HG02610 (cell line): ENCODE data around the gene LIMCH1.

Experiments used
- ATAC-seq: cut with Tn5 transposase; IDR thresholded peaks from one replicate; pipeline ENCODE4 v1.9.1; 2021; ENCODE audit warnings: mild to moderate bottlenecking, moderate library complexity; ENCODE audit not compliant: unreplicated experiment

The LIMCH1 gene

DNA sequence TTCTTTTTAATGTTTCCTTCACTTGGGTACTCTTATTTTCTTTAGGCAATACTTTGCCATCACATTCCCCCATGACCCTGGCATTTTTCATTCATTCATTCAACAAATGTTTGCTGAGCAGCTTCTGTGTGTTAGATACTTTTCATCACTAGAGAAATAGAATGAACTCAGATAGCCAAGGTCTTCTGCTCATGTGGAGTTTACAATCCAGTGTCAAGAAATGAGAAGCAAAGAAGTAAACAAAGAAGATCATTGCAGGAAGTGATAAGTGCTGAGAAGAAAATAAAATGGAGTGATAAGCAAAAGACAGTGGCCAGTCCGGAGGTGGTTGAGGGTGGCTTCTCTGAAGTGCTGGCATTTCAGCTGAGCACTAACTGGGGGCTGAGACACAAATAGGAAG lies 63.1 kb downstream of the LIMCH1 start:
- no peak for ATAC-seq

DNA sequence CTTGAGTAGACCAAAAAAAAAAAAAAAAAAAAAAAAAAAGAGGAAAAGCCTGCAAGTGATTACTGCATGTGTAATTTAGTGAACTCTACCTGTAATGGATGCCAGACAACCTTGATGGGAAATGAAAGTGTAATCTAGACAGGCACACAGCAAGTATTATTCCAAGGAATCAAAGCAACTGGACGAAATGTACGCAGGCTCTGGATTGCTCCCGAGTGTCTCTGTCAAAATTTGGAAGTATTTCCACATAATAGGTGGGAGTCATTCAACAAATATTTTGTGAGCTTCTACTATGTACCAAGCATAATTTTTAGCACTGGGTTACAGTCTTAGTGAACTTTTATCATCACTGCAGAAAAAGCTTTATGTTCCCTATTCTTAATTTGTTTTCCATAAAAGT lies 64.2 kb downstream of the LIMCH1 start:
- no peak for ATAC-seq

DNA sequence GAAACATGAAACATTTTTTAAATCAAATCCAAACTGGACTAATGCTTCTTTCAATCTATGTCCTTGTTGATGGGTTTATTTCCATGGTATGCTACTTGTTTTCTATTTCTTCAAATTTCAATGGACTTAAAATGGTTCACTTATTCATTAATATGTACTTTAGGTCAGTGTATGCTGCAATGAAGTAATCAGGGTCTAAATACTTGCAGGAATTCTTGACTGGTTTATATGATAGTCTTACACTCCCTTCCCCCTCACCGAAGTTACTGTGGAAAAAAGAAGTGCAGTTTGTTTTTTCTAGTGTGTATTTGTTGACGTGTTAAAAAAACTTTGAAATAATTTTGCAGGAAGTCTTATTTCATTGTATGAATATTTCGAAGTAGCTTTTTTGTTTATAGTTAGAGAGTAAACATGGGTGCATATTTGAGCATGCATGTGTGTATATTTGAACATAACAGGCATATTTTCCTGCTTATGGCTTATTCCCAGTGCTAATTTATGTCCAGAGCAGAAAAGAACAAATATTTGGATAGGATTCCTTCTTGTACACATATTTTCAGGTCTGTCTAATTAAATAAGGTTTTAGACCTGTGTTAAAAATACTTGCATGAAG lies 65.0 kb downstream of the LIMCH1 start:
- no peak for ATAC-seq

DNA sequence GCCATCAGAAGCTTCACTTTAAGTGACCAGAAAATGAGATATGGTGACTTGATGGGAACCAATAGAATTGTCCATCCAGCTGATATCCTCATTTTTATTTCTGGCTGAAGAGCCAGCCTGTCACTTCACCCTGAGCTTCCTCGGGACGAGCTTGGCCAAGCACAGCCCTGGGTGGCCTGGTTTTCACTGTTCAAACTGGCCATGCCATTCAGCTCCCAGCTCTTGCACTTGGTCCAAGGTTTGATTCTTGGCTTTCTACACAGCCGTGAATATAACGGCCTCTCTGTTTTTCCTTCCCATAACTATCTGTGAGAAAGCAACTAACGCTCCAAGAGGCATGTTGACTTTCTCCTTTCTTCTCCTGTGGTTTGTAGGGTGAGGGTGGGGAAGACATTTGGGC lies 71.9 kb downstream of the LIMCH1 start:
- ATAC-seq, result no peak

DNA sequence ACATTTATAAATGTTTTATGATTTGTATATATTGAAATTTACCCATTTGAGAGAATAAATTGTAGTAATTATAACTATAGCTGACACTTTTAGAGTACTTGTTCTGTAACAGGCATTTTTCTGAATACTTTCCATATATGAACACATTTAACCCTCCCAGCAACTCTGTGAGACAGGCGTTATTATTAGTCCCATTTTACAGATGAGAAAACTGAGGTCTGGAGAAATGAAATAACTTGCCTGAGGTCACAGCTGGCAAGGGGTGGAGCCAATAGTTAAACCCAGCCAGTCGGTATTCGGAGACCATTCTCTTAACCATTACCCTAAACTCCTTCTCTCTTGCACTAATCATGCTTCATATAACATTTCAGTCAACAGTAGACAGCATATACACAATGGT lies 72.5 kb downstream of the LIMCH1 start:
- no peak for ATAC-seq

DNA sequence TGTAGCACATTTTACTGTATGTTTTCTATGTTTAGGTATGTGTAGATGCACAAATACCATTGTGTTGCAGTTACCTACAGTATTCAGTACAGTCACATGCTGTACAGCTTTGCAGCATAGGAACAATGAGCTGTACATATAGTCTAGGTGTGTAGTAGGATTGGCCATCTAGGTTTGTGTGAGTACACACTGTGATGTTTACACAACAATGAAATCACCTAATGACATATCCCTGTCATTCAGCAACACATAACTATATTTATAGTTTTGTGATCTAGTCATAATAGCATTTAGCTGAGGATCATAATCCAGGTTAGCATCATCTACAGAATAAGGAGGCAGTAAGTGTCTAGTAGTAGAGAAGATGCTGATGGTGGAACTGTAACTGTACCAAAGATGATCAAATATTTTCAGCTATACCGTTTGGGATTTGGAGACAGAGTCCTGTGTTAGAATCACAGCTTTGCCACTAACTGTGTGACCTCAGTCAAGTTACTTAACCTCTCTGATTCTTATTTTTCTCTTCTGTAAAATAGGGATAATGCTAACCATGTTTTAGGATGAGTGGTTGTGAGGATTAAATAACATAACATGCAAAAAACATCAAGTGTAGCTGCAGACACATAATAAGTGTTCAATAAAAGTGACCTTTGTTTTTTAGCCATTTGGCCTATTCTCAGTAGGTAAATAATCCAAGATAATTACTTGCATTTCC lies 73.3 kb downstream of the LIMCH1 start:
- no peak for ATAC-seq

DNA sequence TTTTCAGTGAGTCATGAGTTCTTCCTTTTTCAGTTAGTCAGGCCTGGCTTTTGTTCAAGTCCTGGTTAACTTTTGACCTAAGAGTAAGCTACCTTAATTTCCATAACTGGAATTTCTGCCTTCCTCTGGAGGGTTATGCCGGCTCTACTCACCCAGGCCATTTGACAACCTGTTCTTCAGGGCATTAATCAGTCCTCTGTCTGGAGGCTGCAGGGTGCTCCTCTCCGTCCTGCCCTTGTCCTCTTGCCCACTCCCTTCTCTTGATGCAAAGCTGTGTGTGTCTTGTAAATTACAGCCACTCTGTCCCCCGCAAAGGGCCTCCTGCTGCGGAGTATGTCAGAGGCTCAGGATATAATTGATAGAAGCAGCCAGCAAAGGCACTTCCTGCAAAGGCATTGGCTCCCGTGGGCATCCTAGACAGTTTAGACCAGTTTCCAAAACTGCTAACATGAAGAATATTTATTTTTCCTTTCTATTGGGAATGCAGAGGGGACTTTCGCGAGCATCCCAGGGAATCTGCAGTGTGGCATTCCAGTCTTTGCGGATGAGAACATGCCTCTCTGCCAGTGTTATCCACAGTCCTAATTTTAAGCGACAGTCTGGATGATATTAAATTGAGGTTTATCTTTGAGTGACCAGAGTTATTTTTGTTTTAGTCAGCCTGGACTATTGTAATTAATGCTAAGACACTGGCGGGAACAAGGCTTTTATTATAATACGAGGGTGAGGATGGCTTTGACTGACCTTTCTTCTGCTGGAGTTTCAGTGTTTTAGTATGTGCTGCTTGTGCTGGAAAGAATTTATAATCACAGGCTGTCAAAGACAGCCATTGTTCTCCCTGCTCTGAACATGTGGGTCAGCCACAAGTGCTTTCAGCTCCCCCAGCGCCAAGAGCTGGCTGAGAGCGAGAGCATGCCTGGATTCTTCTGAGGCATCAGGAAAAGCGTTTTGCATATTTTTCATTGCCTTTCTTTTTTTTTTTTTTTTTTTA lies 74.2 kb downstream of the LIMCH1 start:
- no peak for ATAC-seq

DNA sequence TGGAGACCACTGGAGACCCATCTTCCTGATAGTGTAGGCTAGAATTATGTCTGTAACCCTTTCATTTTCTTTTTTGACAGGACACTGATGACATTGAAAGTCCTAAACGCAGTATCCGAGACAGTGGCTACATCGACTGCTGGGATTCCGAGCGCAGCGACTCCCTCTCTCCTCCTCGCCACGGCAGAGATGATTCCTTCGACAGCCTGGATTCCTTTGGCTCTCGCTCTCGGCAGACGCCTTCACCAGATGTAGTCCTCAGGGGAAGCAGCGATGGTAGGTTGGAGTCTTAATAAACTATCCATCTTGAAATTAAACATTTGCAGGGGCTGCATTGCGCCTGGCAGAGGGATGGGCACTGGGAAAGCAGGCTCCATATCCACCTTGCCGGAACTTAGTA lies 75.4 kb downstream of the LIMCH1 start:
- no peak for ATAC-seq

DNA sequence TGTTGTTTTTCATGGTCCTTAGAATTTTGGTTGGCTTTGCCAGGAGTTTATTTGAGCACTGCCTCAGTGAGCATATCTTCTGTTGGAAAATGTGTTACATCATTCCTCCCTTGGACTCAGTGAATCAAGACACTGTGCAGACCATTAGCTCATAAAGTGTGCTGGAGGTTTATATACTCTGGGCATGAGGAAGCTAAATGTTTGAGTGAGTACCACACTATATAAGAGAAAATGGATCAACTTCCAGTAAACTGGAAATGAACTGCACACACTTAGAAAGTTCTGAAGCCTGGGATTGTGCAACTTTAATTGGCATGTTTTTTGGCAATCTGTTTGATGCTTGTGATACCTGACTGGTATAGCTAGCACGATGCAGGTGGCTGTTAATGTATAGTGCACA lies 75.9 kb downstream of the LIMCH1 start:
- ATAC-seq, result no peak

DNA sequence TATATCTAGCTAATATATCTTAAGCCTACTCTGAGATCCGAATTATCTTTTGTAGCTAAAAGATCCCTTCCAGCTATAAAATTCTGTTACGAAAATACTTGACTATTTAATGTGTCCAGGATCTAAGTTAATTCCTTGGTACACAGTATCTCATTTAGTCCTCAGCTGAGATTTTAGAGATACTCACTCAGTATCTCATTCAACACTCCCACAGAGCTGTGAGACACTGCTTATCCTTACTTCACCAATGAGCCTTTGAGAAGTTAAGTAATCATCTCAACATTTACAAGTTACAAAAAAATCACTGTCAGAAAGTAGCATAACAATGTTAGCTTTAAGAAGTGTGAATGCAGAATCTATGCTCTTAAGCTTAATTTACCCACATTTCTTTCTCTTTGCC lies 76.6 kb downstream of the LIMCH1 start:
- no peak for ATAC-seq

DNA sequence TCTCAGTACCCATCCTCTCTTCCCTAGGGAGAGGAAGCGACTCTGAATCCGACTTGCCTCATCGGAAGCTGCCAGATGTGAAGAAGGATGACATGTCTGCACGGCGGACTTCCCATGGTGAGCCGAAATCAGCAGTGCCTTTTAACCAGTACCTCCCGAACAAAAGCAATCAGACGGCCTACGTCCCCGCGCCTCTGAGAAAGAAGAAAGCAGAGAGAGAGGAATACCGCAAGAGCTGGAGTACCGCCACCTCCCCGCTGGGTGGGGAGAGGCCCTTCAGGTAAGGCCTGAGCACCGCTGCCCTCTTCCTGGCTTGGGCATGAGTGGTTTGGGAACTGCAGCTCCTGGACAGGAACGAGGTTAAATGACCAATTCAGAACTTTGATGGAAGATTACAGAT lies 81.2 kb downstream of the LIMCH1 start:
- ATAC-seq, result no peak

DNA sequence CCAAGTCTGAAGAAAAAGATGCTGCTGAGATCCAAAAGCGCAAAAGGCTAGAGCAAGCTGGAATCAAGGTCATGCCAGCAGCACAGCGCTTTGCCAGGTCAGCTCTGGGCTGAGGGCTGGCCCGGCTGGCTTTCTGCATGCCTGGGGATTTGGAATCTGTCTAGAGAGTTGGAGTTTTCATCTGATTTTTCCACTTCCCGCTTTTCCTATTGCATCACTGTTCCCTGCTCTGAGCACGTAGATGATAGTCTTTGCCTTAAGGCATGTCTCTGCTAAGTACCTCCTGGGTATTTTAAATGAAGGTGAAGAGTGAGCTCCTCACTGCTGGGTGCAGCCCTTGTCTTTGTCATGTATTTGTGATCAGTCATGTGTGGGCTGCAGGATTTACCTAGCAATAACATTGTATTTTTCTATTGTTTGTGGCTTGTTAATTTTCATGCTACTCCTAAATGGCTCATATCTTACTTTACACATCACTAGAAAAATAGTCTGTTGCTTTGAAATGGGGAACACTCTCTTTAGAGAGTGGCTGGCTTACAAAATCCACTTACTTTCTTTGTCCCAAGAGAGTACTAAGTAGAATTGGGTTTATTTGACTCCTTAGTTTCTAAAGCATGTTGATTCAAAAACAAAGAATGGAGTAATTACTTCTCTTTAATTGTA lies 82.8 kb downstream of the LIMCH1 start:
- no peak for ATAC-seq

DNA sequence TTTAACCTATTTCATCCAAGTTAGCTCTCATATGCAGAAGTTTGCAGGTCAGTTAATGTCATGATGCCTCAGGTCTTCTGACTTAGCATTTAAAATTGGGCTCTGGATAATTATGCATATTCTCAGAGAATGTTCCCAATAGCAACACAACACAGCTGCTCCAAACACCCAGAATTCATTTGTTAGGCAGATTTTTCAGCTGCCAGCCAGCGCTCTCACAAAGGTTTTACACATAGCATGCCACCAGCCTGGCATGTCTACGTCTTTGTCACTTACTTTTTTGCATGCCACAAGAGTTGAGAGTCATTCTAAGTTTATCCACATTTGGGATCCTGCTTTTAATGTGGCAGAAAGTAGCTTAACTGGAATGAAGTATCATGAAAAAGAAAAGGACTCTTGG lies 84.8 kb downstream of the LIMCH1 start:
- ATAC-seq, result no peak

DNA sequence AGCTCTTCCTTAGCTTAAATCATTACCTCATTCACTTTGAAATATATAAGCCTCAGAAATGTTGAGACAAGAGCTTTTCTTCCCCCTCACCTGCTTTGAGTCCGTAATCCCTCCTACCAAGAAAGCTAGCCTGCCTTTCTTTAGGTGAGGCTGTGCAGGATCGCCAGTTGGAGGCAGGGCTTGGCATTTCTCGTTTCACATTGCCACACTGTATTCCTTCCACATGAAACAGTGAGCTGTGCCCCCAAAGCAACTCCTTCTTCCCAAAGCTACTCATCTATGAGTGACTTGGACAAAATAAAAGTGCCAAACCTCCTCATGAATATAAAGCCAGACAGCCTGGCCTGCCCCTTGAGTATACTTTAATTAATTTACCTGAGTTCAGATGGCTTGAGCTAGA lies 86.8 kb downstream of the LIMCH1 start:
- no peak for ATAC-seq

DNA sequence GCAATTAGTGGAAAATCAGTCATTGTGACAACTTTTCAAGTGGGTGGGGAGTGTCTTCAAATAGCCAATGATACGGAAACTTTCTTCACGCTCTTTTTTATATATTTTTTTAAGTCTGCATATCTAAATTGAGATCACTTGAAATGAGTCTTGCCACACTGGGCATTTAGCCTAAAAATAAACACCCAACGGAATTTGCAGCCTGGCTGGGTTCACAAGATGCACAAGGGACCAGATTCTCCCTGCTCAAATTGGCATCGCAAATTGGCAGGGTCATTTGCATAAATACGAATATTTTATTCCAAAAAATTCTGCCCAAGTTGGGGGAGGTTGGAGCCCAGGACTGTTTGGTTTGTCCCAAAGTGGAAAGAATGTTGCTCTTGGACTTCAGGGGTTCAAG lies 87.6 kb downstream of the LIMCH1 start:
- no peak for ATAC-seq

DNA sequence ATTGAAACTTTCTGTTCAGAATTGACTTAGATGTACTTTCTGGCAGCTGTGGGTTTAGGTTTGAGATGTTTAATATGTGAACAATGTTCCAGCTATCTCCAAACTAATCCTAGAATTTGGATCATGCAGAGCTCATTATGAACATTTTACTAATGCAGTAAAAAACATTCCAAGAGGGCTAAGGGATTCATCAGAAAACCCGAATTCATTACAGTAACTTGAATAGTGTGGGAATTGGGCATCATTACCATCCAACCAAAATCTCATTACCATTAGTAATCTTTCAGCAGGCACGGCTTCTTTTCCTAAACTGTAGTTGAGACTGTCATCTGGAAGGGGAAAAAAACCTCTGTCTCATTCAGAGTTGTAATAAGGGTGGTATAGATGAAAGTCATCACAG lies 91.0 kb downstream of the LIMCH1 start:
- no peak for ATAC-seq

DNA sequence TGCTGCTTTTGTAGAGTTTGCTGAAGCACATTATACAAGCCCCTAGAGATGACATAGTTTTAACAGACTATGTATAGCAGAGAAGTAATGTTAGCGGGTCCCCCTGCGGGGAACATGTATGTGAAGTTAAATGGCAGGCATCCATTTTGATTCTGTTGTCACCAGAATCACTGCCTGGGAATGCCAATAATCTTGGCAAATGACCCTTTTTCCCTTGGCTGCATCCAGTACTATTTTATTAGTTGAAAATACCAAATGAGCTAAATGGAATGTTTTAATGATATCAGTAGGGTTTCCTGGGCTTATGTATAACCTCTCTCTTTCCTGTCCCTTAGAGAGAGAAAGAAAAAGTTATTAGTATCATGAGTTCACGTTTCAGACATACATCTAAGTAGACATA lies 93.6 kb downstream of the LIMCH1 start:
- no peak for ATAC-seq

DNA sequence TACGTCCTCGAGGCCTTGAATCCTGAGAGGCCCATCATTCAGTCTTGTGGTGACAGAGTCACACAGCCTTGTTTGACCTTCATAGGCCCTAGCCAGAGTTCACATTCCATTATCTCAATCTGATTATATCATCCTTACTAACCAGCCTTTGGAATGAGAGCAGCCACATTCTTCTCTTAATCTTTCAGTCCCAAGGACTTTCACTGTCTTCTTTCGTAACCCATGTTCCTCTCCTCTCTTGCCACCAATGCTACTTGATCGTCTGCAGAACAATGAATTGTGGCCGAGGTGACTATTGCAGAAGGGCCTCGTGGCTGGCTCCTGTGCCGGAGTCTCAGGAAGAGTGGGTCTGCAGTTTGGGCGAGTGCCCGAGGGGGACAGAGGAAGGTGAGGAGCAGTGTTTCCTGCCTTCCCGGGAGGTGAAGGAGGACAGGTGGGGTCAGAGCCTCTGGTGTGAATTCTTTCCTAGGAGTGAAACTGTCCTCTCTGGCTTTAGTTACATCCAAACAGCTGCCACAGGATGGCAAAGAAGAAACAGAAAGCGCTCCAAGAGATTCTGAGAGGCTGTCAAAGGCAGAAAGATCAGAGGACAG lies 94.6 kb downstream of the LIMCH1 start:
- no peak for ATAC-seq

DNA sequence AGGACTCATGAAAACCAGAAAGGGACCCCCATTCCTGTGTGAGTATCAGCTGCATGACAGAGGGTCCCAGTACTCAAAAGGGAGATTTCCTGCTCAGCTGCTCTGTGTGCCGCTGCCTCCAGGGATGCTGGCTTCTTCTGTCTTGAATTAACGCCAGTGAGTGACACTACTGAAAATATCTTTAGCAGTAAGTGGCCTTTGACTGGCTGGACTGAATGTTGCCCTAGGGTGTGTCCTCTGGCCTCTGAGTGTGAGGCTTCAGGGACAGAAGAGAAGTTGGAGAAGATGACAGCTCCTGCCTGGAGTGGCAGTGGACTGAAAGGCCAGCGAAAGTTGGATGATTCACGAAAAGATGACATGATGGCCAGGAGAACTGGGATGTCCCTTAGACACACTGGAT lies 95.4 kb downstream of the LIMCH1 start:
- ATAC-seq, result no peak

DNA sequence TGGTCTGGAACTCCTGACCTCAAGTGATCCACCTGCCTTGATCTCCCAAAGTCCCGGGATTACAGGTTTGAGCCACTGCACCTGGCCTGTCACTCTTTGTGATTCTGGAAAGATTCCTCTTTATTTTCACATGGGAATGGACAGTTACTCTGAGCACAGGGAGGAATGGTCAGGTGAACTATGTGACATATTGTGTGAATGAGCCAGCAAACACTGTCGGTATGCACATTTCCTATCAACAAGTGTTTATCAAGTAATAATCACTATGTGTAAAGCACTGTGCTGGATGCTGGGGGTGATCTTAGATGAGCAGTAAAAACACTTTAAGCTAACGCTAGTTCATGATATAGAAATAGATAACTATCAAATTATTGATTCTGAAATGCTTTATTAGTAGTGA lies 97.5 kb downstream of the LIMCH1 start:
- no peak for ATAC-seq

DNA sequence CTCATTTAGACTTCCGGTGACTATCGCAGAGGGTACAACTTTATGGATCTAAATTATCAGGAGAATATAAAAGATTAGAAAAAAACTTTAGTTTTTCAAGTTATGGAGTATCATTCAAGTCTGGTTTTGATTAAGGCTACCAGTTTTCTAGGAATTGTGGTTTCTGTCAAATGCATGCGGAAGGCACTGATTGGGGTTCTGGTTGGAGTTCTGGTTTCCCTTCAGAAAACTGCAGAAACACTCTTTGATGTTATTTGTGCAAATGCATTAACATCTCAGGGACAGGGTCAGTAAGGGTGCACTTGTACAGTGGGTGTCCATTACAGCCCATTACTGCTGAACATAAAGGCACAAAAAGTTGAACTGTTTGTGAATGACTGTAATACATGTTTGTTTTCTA lies 100.2 kb downstream of the LIMCH1 start:
- no peak for ATAC-seq
